Endothelial cell of umbilical vein (primary cell): ENCODE results near the gene TBL1Y.

Source experiments
- EZH2 ChIP-seq: IDR thresholded peaks from 2 replicates; pipeline ENCODE4 v1.6.1; 2012; ENCODE audit warnings: borderline replicate concordance, low read depth, mild to moderate bottlenecking, moderate library complexity, low read length, inconsistent platforms; ENCODE audit not compliant: severe bottlenecking
- POLR2A ChIP-seq: IDR thresholded peaks from 2 replicates; pipeline ENCODE4 v1.6.1; 2012; ENCODE audit warnings: low read depth, mild to moderate bottlenecking, control low read depth, low read length
- TF ChIP-seq, protein P1 (sequence below), 2 donors: IDR thresholded peaks; 1 replicate in 1 of 2; 2 replicates in 1 of 2; pipeline ENCODE4 v1.5.1; 2011; ENCODE audit warnings: low read length in 2 of 2, mild to moderate bottlenecking in 2 of 2, moderate library complexity in 2 of 2, control low read depth in 1 of 2, inconsistent platforms in 1 of 2, low read depth in 1 of 2; ENCODE audit not compliant: insufficient read depth in 1 of 2; ENCODE audit errors: extremely low read depth in 1 of 2

DNA sequence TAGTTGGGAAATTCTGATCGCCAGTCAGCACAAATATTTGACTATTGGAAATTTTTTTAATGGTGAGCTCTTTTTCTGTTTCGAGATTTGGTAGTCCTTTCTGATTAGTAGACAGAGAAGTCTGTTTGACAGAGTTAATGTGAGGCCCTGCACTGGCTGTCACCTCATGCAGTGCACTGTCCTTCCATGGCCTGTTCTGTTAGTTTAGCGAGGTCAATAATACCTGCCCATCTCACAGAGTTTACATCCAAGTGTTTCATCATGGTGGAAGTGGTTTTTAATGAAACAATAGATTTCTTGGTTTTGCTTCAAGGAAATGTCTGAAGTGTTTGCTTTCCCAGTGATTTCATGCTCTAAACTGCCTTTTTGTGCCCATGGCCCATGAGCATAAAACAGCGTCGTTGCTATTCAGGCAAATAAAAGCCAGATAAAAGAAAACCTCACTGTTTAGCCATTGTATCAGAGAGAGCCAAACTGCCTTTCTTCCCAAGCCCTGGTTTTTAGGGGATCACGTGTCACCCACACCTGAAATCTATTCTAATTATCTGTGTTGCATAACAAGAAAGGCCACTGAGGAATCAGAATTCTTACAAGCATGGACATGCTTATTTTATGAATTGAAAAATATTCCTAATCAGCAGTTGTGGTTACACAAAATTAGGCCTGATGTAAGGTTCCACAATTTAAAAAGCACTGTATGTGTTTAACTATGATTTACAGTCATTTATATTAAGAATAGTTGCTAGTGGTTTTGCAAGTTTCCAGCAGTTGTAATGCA lies 98.3 kb downstream of the TBL1Y start:
- TF ChIP-seq, protein P1, sequence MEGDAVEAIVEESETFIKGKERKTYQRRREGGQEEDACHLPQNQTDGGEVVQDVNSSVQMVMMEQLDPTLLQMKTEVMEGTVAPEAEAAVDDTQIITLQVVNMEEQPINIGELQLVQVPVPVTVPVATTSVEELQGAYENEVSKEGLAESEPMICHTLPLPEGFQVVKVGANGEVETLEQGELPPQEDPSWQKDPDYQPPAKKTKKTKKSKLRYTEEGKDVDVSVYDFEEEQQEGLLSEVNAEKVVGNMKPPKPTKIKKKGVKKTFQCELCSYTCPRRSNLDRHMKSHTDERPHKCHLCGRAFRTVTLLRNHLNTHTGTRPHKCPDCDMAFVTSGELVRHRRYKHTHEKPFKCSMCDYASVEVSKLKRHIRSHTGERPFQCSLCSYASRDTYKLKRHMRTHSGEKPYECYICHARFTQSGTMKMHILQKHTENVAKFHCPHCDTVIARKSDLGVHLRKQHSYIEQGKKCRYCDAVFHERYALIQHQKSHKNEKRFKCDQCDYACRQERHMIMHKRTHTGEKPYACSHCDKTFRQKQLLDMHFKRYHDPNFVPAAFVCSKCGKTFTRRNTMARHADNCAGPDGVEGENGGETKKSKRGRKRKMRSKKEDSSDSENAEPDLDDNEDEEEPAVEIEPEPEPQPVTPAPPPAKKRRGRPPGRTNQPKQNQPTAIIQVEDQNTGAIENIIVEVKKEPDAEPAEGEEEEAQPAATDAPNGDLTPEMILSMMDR (IDR thresholded peaks at IDR 0.05; ENCODE audit: extremely low read depth in 1 of 2, insufficient read depth in 1 of 2, low read depth in 1 of 2, low read length in 2 of 2): no peak
- TF ChIP-seq EZH2 (no peak), POLR2A (no peak)
